SK-N-SH (cell line): ENCODE results near the gene TANK. TPM values are rescaled to one million over a fixed set of nuclear protein-coding genes. Genes with fewer than 3 reads are reported as not detected.

Source experiments
- CTCF ChIA-PET: fragments of 300-600, 350-600 bp; formaldehyde crosslinking; extraction: SDS; loops from one replicate; lab custom pipeline; 2021; lab: Yijun Ruan, JAX
- POLR2A ChIA-PET: fragments of 350-600 bp; sonication (Branson Sonifier 250); formaldehyde crosslinking; extraction: SDS; loops from one replicate; lab custom pipeline; 2020; ENCODE audit warnings: antibody characterized with exemption, inconsistent platforms; lab: Yijun Ruan, JAX
- DNase-seq: peaks from one replicate; pipeline ENCODE4 v3.0.0; 2012
- H2AFZ ChIP-seq: fragments of 200-600 bp; sonication (generic); 2 replicates; pipeline ENCODE4 v1.8.1; 2016; ENCODE audit warnings: antibody characterized with exemption, mild to moderate bottlenecking, low read depth
- H3F3A ChIP-seq: fragments of 200-600 bp; sonication (generic); replicated peaks from 2 replicates; pipeline ENCODE3; 2016; ENCODE audit warnings: antibody characterized with exemption, mild to moderate bottlenecking; ENCODE audit not compliant: insufficient read depth
- H3K27ac ChIP-seq, 2 experiments: fragments of 200-500 bp in 1 of 2; fragments of 200-600 bp in 1 of 2; sonication (Bioruptor generic) in 1 of 2; sonication (generic), shearing (Covaris generic) in 1 of 2; 2 replicates each; pipeline versions ENCODE4 v1.5.1 to v1.6.1; 2014 to 2016; ENCODE audit warnings: low read depth in 2 of 2, inconsistent platforms in 1 of 2, low read length in 1 of 2, mild to moderate bottlenecking in 1 of 2, mixed read lengths in 1 of 2
- H3K27me3 ChIP-seq: fragments of 200-600 bp; sonication (generic), shearing (Covaris generic); 2 replicates; pipeline ENCODE4 v1.6.1; 2016; ENCODE audit warnings: mixed run types; ENCODE audit not compliant: insufficient read depth
- H3K36me3 ChIP-seq, 2 experiments: fragments of 200-500 bp in 1 of 2; fragments of 200-600 bp in 1 of 2; sonication (Bioruptor generic) in 1 of 2; sonication (generic) in 1 of 2; replicated peaks in 1 of 2; 2 replicates each; pipeline versions ENCODE3 to v1.5.1; 2014 to 2016; ENCODE audit warnings: low read length in 1 of 2, mild to moderate bottlenecking in 1 of 2; ENCODE audit not compliant: insufficient read depth in 2 of 2, control insufficient read depth in 1 of 2
- H3K4me1 ChIP-seq, 2 experiments: fragments of 200-500 bp in 1 of 2; fragments of 200-600 bp in 1 of 2; sonication (Bioruptor generic) in 1 of 2; sonication (generic), shearing (Covaris generic) in 1 of 2; 2 replicates each; pipeline versions ENCODE4 v1.5.1 to v1.6.1; 2014 to 2016; ENCODE audit warnings: low read depth in 1 of 2, low read length in 1 of 2, mixed run types in 1 of 2; ENCODE audit not compliant: insufficient read depth in 2 of 2, control insufficient read depth in 1 of 2
- H3K4me2 ChIP-seq: fragments of 200-600 bp; sonication (generic), shearing (Covaris generic); 2 replicates; pipeline ENCODE4 v1.6.1; 2017; ENCODE audit warnings: mixed run types
- H3K4me3 ChIP-seq, 2 experiments: fragments of 200-500 bp in 1 of 2; fragments of 200-600 bp in 1 of 2; sonication (Bioruptor generic) in 1 of 2; sonication (generic), shearing (Covaris generic) in 1 of 2; 2 replicates each; pipeline versions ENCODE4 v1.5.1 to v1.8.1; 2014 to 2016; ENCODE audit warnings: low read depth in 2 of 2, inconsistent platforms in 1 of 2, low read length in 1 of 2, mild to moderate bottlenecking in 1 of 2, mixed read lengths in 1 of 2, moderate library complexity in 1 of 2
- H3K79me2 ChIP-seq: fragments of 200-600 bp; sonication (generic); 2 replicates; pipeline ENCODE4 v1.8.1; 2017; ENCODE audit warnings: mild to moderate bottlenecking; ENCODE audit not compliant: insufficient read depth
- H3K9ac ChIP-seq: fragments of 200-600 bp; sonication (generic); 2 replicates; pipeline ENCODE4 v1.6.1; 2017; ENCODE audit warnings: mixed run types
- H3K9me2 ChIP-seq: fragments of 200-600 bp; sonication (generic); 2 replicates; pipeline ENCODE4 v1.6.1; 2017; ENCODE audit warnings: mixed run types
- H3K9me3 ChIP-seq: fragments of 200-600 bp; sonication (generic); 2 replicates; pipeline ENCODE4 v1.6.1; 2017; ENCODE audit warnings: mixed run types, mild to moderate bottlenecking, moderate library complexity
- H4K20me1 ChIP-seq: fragments of 200-600 bp; sonication (generic); 2 replicates; pipeline ENCODE4 v1.6.1; 2017; ENCODE audit warnings: mild to moderate bottlenecking, mixed run types; ENCODE audit not compliant: insufficient read depth
- CTCF ChIP-seq: fragments of 200-600 bp; sonication (generic); IDR thresholded peaks from 2 replicates; pipeline ENCODE4 v1.6.1; 2017; ENCODE audit warnings: antibody characterized with exemption, mild to moderate bottlenecking, moderate library complexity
- ELF1 ChIP-seq: IDR thresholded peaks from 2 replicates; pipeline ENCODE4 v1.4.0; 2012
- EP300 ChIP-seq, 2 experiments: IDR thresholded peaks; 2 replicates each; pipeline versions ENCODE4 v1.4.0 to v1.6.1; 2012; ENCODE audit warnings: borderline replicate concordance in 1 of 2, low read depth in 1 of 2, low read length in 1 of 2
- EZH2phosphoT487 ChIP-seq: fragments of 200-600 bp; sonication (generic); IDR thresholded peaks from 2 replicates; pipeline ENCODE4 v1.6.1; 2017; ENCODE audit warnings: low read depth, mixed run types, mild to moderate bottlenecking, antibody characterized with exemption, moderate library complexity, borderline replicate concordance
- FOSL2 ChIP-seq: IDR thresholded peaks from 2 replicates; pipeline ENCODE4 v1.4.0; 2012; ENCODE audit warnings: low read depth, mild to moderate bottlenecking, moderate library complexity, borderline replicate concordance
- MEF2A ChIP-seq: IDR thresholded peaks from 2 replicates; pipeline ENCODE4 v1.4.0; 2012; ENCODE audit warnings: low read depth, borderline replicate concordance
- NFIC ChIP-seq: IDR thresholded peaks from 2 replicates; pipeline ENCODE4 v1.4.0; 2012; ENCODE audit warnings: borderline replicate concordance
- RCOR1 ChIP-seq: fragments of 150-350 bp; IDR thresholded peaks from 2 replicates; pipeline ENCODE4 v1.6.1; 2017; ENCODE audit warnings: antibody characterized with exemption, low read length
- SMC3 ChIP-seq: IDR thresholded peaks from 2 replicates; pipeline ENCODE4 v1.6.1; 2012; ENCODE audit warnings: low read depth, low read length, improper control_type of control experiment
- TAF1 ChIP-seq: IDR thresholded peaks from 2 replicates; pipeline ENCODE4 v1.6.1; 2012; ENCODE audit warnings: low read depth, mild to moderate bottlenecking, low read length, moderate library complexity, borderline replicate concordance
- TCF12 ChIP-seq: IDR thresholded peaks from 2 replicates; pipeline ENCODE4 v1.4.0; 2012
- TEAD4 ChIP-seq: IDR thresholded peaks from 2 replicates; pipeline ENCODE4 v1.4.0; 2012; ENCODE audit warnings: mild to moderate bottlenecking, borderline replicate concordance; ENCODE audit not compliant: insufficient read depth
- WGBS: methylation state at CpG from one replicate; pipeline ENCODE4 v1.1.6; 2017; ENCODE audit warnings: low lambda C conversion rate; 5-methylcytosine and 5-hydroxymethylcytosine counted together
- polyA plus RNA-seq, 3 experiments: library from polyadenylated mRNA; depleted of rRNA; stranded (reverse); fragments of >200 nt; gene quantifications; 2 replicates each; pipeline ENCODE4 v1.2.3, GENCODE V29; 2012
- TF ChIP-seq, protein P1 (sequence below): fragments of 150-350 bp; IDR thresholded peaks from 2 replicates; pipeline ENCODE4 v1.6.1; 2016; ENCODE audit warnings: mild to moderate bottlenecking, low read depth, low read length
- TF ChIP-seq, protein P2 (sequence below): IDR thresholded peaks from 2 replicates; pipeline ENCODE4 v1.6.1; 2012; ENCODE audit warnings: mild to moderate bottlenecking, low read depth, low read length, moderate library complexity
- TF ChIP-seq, protein P3 (sequence below): IDR thresholded peaks from 2 replicates; pipeline ENCODE4 v1.4.0; 2012; ENCODE audit warnings: low read depth, borderline replicate concordance
- TF ChIP-seq, protein P4 (sequence below): IDR thresholded peaks from 2 replicates; pipeline ENCODE4 v1.4.0; 2012; ENCODE audit warnings: low read depth, borderline replicate concordance

Gene TANK
- polyA plus RNA-seq, 1 of the 3 experiments (the other 2 are of a cell fraction): 25.7 TPM

- TF ChIP-seq TAF1 (no peak), CTCF (no peak)
Measured at GRCh38 chr2:161118722-161119121, 41.5 kb upstream of the TANK start (continued).

DNA sequence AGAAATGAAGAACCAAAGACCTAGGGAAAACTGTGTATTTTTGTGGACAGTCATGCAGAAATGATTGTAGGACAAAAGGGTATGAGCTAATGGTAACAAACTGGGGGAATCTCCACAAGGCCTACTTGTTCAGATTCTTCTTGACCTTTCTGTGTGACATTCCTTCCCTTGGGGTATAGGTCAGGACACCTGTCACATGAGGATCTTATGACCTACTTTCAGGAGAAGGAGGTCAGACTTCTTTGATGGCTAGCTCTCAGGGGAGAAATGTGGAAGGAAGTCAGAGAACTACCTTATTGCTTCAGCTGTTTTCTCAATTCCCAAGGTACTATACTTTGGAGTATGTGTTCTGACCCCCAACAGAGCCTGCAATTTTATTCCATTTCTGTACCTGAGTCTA lies 40.7 kb upstream of the TANK start:
- Histone ChIP-seq H3K9ac (no peak overlapping the region), H4K20me1 (no peaks in the 10 kb centered on the region), H3K9me3 (no peaks in the 10 kb centered on the region), H3K79me2 (no peaks in the 10 kb centered on the region), H3K27ac (no peak overlapping the region), H3K36me3 (no peaks in the 10 kb centered on the region), H3K9me2 (no peaks in the 10 kb centered on the region), H3K4me2 (no peak overlapping the region), H3F3A (peaks cover 19% of the 10 kb centered on the region), H3K4me3 (no peak overlapping the region), H3K27me3 (no peaks in the 10 kb centered on the region), H2AFZ (no peak overlapping the region)
- ChIA-PET CTCF (interaction anchor here (1.2 kb wide), 1 partner anchor 104 kb away, joined by 3 read pairs; no protein-coding TSS in a partner anchor), POLR2A (no interaction called here)
- no peak for DNase-seq
- TF ChIP-seq, protein P1, sequence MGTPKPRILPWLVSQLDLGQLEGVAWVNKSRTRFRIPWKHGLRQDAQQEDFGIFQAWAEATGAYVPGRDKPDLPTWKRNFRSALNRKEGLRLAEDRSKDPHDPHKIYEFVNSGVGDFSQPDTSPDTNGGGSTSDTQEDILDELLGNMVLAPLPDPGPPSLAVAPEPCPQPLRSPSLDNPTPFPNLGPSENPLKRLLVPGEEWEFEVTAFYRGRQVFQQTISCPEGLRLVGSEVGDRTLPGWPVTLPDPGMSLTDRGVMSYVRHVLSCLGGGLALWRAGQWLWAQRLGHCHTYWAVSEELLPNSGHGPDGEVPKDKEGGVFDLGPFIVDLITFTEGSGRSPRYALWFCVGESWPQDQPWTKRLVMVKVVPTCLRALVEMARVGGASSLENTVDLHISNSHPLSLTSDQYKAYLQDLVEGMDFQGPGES: no peak
- TF ChIP-seq TAF1 (no peak), RCOR1 (no peak), ELF1 (no peak), EZH2phosphoT487 (no peak), NFIC (no peak), MEF2A (no peak), EP300 (IDR thresholded peaks at IDR 0.05; ENCODE audit: borderline replicate concordance in 1 of 2, low read depth in 1 of 2, low read length in 1 of 2) (no peak), FOSL2 (no peak), SMC3 (no peak), TEAD4 (no peak), TCF12 (no peak)
- TF ChIP-seq, all 33 proteins: peak for 0
- H3K4me1 ChIP-seq: peaks cover 0 to 22% of the 10 kb centered on the region in 2 experiments; a peak in 1 of 4 replicates

DNA sequence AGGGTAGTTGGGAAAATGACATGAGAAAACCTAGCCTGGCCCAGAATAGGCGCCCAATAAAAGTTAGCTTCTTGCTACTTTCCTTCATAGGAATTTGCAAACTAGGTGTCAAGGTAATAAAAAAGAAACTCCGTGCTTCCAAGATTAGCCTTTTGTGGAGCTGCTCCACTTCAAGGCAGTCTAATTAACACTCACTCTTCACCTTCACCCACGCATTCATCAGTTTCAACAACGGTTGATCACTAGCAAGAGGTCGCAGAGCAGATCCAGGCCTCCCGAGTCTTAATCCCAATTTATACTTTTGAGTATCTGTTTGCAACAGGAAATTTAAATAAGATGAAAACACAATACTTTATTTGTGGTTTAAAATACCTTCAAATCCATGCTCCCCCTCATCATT lies 39.5 kb upstream of the TANK start:
- H3K4me2 ChIP-seq: no peak overlapping the region
- H3K9me2 ChIP-seq: no peaks in the 10 kb centered on the region
- H3K36me3 ChIP-seq: no peaks in the 10 kb centered on the region
- ChIA-PET CTCF (interaction anchor here (1.5 to 1.8 kb wide), 2 partner anchors 57 to 102 kb away, joined by 3 to 6 read pairs; no protein-coding TSS in a partner anchor), POLR2A (no interaction called here)
- no peak for DNase-seq
- no peak overlapping the region for H3K9ac ChIP-seq
- H3K4me1 ChIP-seq: peaks cover 0 to 22% of the 10 kb centered on the region in 2 experiments; a peak in 1 of 4 replicates
- no peaks in the 10 kb centered on the region for H3K27me3 ChIP-seq
- H3K79me2 ChIP-seq: no peaks in the 10 kb centered on the region
- no peak overlapping the region for H2AFZ ChIP-seq
- H3K27ac ChIP-seq: no peak overlapping the region
- H3K9me3 ChIP-seq: no peaks in the 10 kb centered on the region
- H3K4me3 ChIP-seq: no peak overlapping the region
- WGBS: 97% methylated on average over 6 of the region's 6 CpGs
- H4K20me1 ChIP-seq: no peaks in the 10 kb centered on the region
- peaks cover 20% of the 10 kb centered on the region for H3F3A ChIP-seq
- TF ChIP-seq MEF2A: no peak
- TF ChIP-seq, protein P2, sequence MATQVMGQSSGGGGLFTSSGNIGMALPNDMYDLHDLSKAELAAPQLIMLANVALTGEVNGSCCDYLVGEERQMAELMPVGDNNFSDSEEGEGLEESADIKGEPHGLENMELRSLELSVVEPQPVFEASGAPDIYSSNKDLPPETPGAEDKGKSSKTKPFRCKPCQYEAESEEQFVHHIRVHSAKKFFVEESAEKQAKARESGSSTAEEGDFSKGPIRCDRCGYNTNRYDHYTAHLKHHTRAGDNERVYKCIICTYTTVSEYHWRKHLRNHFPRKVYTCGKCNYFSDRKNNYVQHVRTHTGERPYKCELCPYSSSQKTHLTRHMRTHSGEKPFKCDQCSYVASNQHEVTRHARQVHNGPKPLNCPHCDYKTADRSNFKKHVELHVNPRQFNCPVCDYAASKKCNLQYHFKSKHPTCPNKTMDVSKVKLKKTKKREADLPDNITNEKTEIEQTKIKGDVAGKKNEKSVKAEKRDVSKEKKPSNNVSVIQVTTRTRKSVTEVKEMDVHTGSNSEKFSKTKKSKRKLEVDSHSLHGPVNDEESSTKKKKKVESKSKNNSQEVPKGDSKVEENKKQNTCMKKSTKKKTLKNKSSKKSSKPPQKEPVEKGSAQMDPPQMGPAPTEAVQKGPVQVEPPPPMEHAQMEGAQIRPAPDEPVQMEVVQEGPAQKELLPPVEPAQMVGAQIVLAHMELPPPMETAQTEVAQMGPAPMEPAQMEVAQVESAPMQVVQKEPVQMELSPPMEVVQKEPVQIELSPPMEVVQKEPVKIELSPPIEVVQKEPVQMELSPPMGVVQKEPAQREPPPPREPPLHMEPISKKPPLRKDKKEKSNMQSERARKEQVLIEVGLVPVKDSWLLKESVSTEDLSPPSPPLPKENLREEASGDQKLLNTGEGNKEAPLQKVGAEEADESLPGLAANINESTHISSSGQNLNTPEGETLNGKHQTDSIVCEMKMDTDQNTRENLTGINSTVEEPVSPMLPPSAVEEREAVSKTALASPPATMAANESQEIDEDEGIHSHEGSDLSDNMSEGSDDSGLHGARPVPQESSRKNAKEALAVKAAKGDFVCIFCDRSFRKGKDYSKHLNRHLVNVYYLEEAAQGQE: no peak
- TF ChIP-seq, protein P3, sequence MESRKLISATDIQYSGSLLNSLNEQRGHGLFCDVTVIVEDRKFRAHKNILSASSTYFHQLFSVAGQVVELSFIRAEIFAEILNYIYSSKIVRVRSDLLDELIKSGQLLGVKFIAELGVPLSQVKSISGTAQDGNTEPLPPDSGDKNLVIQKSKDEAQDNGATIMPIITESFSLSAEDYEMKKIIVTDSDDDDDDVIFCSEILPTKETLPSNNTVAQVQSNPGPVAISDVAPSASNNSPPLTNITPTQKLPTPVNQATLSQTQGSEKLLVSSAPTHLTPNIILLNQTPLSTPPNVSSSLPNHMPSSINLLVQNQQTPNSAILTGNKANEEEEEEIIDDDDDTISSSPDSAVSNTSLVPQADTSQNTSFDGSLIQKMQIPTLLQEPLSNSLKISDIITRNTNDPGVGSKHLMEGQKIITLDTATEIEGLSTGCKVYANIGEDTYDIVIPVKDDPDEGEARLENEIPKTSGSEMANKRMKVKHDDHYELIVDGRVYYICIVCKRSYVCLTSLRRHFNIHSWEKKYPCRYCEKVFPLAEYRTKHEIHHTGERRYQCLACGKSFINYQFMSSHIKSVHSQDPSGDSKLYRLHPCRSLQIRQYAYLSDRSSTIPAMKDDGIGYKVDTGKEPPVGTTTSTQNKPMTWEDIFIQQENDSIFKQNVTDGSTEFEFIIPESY: no peak
- TF ChIP-seq, protein P4, sequence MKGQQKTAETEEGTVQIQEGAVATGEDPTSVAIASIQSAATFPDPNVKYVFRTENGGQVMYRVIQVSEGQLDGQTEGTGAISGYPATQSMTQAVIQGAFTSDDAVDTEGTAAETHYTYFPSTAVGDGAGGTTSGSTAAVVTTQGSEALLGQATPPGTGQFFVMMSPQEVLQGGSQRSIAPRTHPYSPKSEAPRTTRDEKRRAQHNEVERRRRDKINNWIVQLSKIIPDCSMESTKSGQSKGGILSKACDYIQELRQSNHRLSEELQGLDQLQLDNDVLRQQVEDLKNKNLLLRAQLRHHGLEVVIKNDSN: no peak
